ENCODE results near the gene VWF. TPM values are rescaled to one million over a fixed set of nuclear protein-coding genes. Genes with fewer than 3 reads are reported as not detected.

The VWF gene
- total and polyA plus RNA-seq, 10 of the 15 experiments (the other 5 are each of a cell fraction or from before 2014, with no cell fraction given) = 0.08 to 0.23 TPM; not detected in 8

- no peaks in the 10 kb centered on the region for H3K79me2 ChIP-seq (ENCODE audit: control insufficient read depth, insufficient read depth, low read length)
- in situ Hi-C loops (cut with MboI) = no loop called here
- WGBS (ENCODE audit: insufficient coverage, insufficient replicate concordance, low lambda C conversion rate, missing lambda C conversion rate) = 31% methylated on average over 4 of the region's 4 CpGs
- BruUV-seq (replicated peaks) = no TSS peak
- no peak for TF ChIP-seq CBX5 (IDR thresholded peaks at IDR 0.05; ENCODE audit: low read depth)
- no peak for TF ChIP-seq ETV6 (conservative IDR thresholded peaks at IDR 0.05 in 1 of 2, IDR thresholded peaks at IDR 0.05 in 1 of 2; ENCODE audit: borderline replicate concordance in 1 of 2, low read depth in 1 of 2)
- TF ChIP-seq HSF1 (IDR thresholded peaks at IDR 0.05; ENCODE audit: low read depth, low read length) = no peak
- TF ChIP-seq SMAD5 (IDR thresholded peaks at IDR 0.05; ENCODE audit: low read depth) = no peak
- no peak for TF ChIP-seq ZNF622 (IDR thresholded peaks at IDR 0.05)
- TF ChIP-seq BCLAF1 (IDR thresholded peaks at IDR 0.05) = no peak
- H3K9ac ChIP-seq (ENCODE audit: control insufficient read depth, insufficient read depth, low read length) = no peak overlapping the region
- H3K27me3 ChIP-seq (replicated peaks in 1 of 2; ENCODE audit: control insufficient read depth in 2 of 2, insufficient read depth in 2 of 2, low read length in 1 of 2) = peaks cover 2 to 8% of the 10 kb centered on the region in 2 experiments; a peak in 3 of 4 replicates
- ChIA-PET POLR2A (no interaction called here), CTCF (no interaction called here), SMC1A (ENCODE audit: uncharacterized antibody, unreplicated experiment) (no interaction called here), RAD21 (ENCODE audit: unreplicated experiment) (no interaction called here)
- H2AFZ ChIP-seq (ENCODE audit: control insufficient read depth, low read depth, low read length) = no peak overlapping the region
- no peak overlapping the region for H3K4me2 ChIP-seq (ENCODE audit: control insufficient read depth, insufficient read depth)
- no peaks in the 10 kb centered on the region for H3K36me3 ChIP-seq (ENCODE audit: control insufficient read depth in 2 of 2, insufficient read depth in 2 of 2, low read length in 1 of 2)
- DNase-seq (ENCODE audit: low read depth, low spot score) (no peak), ATAC-seq (no peak), FAIRE-seq (no peak)
- no peak overlapping the region for H3K4me3 ChIP-seq
- H3K4me1 ChIP-seq (ENCODE audit: control insufficient read depth, insufficient read depth, low read length) = no peaks in the 10 kb centered on the region
- intact Hi-C loops (cut with micrococcal nuclease; ENCODE audit: unreplicated experiment) = no loop called here
- no peak overlapping the region for H3K27ac ChIP-seq (ENCODE audit: control insufficient read depth, insufficient read depth)
- no peaks in the 10 kb centered on the region; the same call in 2 of the 3 replicates for H3K9me3 ChIP-seq (replicated peaks; ENCODE audit: control insufficient read depth, insufficient read depth, low read length)
- no peaks in the 10 kb centered on the region for H4K20me1 ChIP-seq (ENCODE audit: control insufficient read depth, insufficient read depth)
These were observed 2.3 kb downstream of the VWF start for GRCh38 chr12:6122201-6122600.
